DOHH2 (cell line): ENCODE measurements around the gene BRD3.

ENCODE experiments used
- EZH2phosphoT487 ChIP-seq: fragments of 200-600 bp; sonication (generic); IDR thresholded peaks from 2 replicates; pipeline ENCODE4 v1.6.1; 2017; ENCODE audit warnings: borderline replicate concordance, mild to moderate bottlenecking, antibody characterized with exemption, low read length, moderate library complexity, mixed read lengths
- TF ChIP-seq, protein P1 (sequence below): fragments of 200-600 bp; sonication (generic); IDR thresholded peaks from one replicate; pipeline ENCODE4 v1.5.1; 2014; ENCODE audit warnings: antibody characterized with exemption, mild to moderate bottlenecking, low read depth, low read length; ENCODE audit not compliant: poor library complexity, severe bottlenecking

GRCh38 chr9:134048582-134048968 is 19.3 kb downstream of the BRD3 start:
- TF ChIP-seq, protein P1, sequence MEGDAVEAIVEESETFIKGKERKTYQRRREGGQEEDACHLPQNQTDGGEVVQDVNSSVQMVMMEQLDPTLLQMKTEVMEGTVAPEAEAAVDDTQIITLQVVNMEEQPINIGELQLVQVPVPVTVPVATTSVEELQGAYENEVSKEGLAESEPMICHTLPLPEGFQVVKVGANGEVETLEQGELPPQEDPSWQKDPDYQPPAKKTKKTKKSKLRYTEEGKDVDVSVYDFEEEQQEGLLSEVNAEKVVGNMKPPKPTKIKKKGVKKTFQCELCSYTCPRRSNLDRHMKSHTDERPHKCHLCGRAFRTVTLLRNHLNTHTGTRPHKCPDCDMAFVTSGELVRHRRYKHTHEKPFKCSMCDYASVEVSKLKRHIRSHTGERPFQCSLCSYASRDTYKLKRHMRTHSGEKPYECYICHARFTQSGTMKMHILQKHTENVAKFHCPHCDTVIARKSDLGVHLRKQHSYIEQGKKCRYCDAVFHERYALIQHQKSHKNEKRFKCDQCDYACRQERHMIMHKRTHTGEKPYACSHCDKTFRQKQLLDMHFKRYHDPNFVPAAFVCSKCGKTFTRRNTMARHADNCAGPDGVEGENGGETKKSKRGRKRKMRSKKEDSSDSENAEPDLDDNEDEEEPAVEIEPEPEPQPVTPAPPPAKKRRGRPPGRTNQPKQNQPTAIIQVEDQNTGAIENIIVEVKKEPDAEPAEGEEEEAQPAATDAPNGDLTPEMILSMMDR = no peak
- no peak for TF ChIP-seq EZH2phosphoT487
